Measurements from ENCODE around the gene NAPSA. TPM values are rescaled to one million over a fixed set of nuclear protein-coding genes. Genes with fewer than 3 reads are reported as not detected.

Gene NAPSA
- total RNA-seq, 4 donors from 2014 or later, result 1.6 to 5.0 (median 3.1) TPM

DNA sequence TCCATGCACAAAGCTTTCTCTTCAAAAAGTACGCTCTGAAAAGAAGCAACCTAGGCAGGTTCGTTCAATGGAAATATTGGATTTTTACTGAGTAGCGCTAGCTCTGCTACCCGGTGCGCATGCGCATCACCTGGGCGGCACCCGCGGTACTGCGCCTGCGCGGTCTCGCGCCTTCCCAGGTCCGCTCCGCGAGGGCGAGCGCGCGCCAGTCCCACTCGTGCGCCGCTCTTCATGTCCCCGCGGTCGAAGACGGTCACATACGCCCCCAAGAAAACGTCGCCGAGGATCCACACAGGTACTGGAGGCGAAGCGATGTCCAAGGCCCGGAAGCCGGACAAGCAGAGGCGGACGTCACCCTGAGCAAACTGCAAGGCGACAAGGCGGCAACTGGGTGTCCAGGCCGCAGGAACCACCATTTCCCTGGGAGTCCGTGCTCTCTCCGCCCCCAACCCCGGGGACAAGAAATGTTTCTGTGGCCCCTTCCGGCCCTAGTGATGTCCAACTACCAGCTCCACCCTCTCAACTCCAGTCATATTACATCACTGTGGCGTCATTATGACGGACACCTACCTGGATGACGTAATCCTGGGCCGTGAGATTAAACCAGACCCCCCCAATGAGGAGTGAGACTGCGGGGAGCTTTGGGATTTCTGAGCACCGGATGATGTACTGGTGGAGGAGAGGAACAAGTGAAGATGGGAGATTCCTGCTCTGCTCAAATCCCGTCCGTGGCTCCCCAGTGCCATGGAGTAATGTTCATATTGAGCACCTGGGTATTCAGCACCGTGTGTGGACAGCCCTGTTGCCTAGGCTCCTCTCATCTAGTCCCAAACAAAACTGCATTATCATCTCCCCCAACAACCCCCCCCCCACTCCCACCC, 31.5 kb downstream of the NAPSA start:
- peak; percentile 84 for DNase-seq
- Histone ChIP-seq H3K36me3 (no peaks in the 10 kb centered on the region), H3K27me3 (peaks cover 44% of the 10 kb centered on the region), H3K4me1 (peaks cover 0 to 43% (median 35%) of the 10 kb centered on the region in 4 donors), H3K9me3 (no peaks in the 10 kb centered on the region), H3K4me3 (peak overlapping the region in 3 of 4 donors; percentile 9 to 45 (median 37)), H3K27ac (peak overlapping the region; percentile 36 to 60 (median 48))
- intact Hi-C loops (cut with DNase I; ENCODE audit: low total_unique reads) (no loop called here), in situ Hi-C loops (cut with MboI; ENCODE audit: low pct_ligation_motif_present in 1 of 4, low pct_unique_long_range_greater_than_20kb in 1 of 4, low sequenced_read_pairs in 3 of 4) (no loop called here)
- TF ChIP-seq EP300 (IDR thresholded peaks at IDR 0.05; ENCODE audit: low read depth), result no peak
- TF ChIP-seq POLR2A (IDR thresholded peaks at IDR 0.05), result peak; percentile 63
- peak; percentile 21 to 84 (median 71) for TF ChIP-seq POLR2AphosphoS5 (IDR thresholded peaks at IDR 0.05)
- TF ChIP-seq, protein P1, sequence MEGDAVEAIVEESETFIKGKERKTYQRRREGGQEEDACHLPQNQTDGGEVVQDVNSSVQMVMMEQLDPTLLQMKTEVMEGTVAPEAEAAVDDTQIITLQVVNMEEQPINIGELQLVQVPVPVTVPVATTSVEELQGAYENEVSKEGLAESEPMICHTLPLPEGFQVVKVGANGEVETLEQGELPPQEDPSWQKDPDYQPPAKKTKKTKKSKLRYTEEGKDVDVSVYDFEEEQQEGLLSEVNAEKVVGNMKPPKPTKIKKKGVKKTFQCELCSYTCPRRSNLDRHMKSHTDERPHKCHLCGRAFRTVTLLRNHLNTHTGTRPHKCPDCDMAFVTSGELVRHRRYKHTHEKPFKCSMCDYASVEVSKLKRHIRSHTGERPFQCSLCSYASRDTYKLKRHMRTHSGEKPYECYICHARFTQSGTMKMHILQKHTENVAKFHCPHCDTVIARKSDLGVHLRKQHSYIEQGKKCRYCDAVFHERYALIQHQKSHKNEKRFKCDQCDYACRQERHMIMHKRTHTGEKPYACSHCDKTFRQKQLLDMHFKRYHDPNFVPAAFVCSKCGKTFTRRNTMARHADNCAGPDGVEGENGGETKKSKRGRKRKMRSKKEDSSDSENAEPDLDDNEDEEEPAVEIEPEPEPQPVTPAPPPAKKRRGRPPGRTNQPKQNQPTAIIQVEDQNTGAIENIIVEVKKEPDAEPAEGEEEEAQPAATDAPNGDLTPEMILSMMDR (IDR thresholded peaks at IDR 0.05), result peak in 1 of 5 experiments; percentile 27
- WGBS, 2 donors (ENCODE audit: low coverage in 1 of 2), result 15% methylated on average over 49 of the region's 54 CpGs; no CpG with 5 or more reads in 1 of the 2 donors

DNA sequence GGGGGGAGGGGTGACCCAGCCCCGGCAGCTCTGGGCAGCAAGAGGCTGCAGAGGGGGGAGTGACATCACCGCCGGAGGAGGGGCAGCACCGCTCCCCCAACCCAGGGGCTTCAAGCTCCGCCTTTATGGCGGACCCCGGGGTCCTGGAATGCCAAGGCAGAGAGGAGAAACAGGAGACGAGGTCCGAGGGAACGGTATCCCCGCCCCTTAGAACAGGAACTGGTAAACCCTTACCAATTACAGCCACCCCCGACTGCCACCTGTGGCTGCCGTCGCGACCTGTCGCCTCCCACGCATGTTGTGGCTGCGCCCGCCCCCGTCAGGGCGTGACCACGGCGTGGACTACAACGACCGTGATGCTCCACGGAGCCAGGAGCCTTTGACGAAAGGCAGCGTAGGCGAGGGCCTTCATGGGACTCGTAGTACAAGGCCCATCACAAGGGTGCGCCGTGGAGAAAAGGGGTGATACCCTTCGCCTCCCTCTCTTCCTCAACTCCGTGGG, 32.2 kb downstream of the NAPSA start:
- no peaks in the 10 kb centered on the region for H3K9me3 ChIP-seq
- H3K27me3 ChIP-seq, result peaks cover 47% of the 10 kb centered on the region
- 3% methylated on average over 34 of the region's 34 CpGs; no CpG with 5 or more reads in 1 of the 2 donors for WGBS, 2 donors (ENCODE audit: low coverage in 1 of 2)
- no peaks in the 10 kb centered on the region for H3K36me3 ChIP-seq
- DNase-seq, result peak; percentile 88
- H3K27ac ChIP-seq, result peak overlapping the region; percentile 48 to 60 (median 54)
- in situ Hi-C loops (cut with MboI; ENCODE audit: low pct_ligation_motif_present in 1 of 4, low pct_unique_long_range_greater_than_20kb in 1 of 4, low sequenced_read_pairs in 3 of 4) (no loop called here), intact Hi-C loops (cut with DNase I; ENCODE audit: low total_unique reads) (no loop called here)
- peaks cover 0 to 46% (median 38%) of the 10 kb centered on the region in 4 donors for H3K4me1 ChIP-seq
- peak overlapping the region in 3 of 4 donors; percentile 9 to 45 (median 37) for H3K4me3 ChIP-seq
- TF ChIP-seq POLR2A (IDR thresholded peaks at IDR 0.05), result no peak
- TF ChIP-seq POLR2AphosphoS5 (IDR thresholded peaks at IDR 0.05), result no peak
- TF ChIP-seq, protein P1 (IDR thresholded peaks at IDR 0.05), result no peak
- no peak for TF ChIP-seq EP300 (IDR thresholded peaks at IDR 0.05; ENCODE audit: low read depth)

DNA sequence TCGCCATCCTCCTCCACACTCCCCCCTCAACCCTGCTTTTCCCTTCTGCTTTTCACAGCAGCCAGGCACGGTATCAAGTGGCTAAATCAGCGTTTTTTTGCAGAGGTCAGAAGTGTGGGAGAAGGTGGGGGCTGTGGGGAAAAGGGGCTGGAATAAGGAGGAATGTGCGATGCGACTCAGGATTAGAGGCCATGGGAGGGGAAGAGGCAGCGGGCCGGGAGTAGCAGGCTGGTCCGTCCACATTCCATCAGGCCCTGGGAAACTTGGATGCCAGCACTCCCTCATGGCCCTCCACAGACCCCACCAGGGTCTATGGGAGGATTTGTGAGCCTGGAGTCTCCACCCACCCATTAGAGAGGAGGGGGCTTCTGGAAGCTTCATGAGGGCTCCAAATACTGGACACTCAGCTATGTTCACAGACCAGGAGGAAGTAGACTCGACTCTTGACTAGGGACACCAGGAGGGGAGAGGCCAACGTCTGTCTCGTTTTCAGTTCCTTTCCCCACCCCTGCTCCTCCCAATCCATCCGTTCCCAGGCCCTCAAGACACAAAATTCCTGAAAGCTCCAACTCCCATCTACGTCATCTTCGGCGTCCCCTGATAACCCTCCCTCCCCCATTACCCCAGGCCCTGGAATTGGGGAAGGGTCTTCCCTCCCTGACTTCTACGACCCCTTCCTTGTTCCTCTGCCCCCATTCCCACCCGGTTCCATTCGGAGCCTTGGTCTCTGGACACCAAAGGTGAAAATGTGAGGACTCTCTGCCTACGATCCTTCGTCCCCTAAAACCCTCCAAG, 33.0 kb downstream of the NAPSA start:
- DNase-seq, result no peak
- intact Hi-C loops (cut with DNase I; ENCODE audit: low total_unique reads), result no loop called here
- Histone ChIP-seq H3K27ac (peak overlapping the region; percentile 23 to 55 (median 50)), H3K27me3 (peaks cover 54% of the 10 kb centered on the region), H3K9me3 (no peaks in the 10 kb centered on the region), H3K36me3 (no peaks in the 10 kb centered on the region), H3K4me3 (peak overlapping the region in 1 of 4 donors; percentile 45), H3K4me1 (peaks cover 0 to 46% (median 39%) of the 10 kb centered on the region in 4 donors)
- WGBS, 2 donors (ENCODE audit: low coverage in 1 of 2), result 2 to 8% methylated on average over 7 to 20 of the region's 20 CpGs
- in situ Hi-C loops (cut with MboI; ENCODE audit: low pct_ligation_motif_present in 1 of 4, low pct_unique_long_range_greater_than_20kb in 1 of 4, low sequenced_read_pairs in 3 of 4), result no loop called here
- TF ChIP-seq POLR2AphosphoS5 (IDR thresholded peaks at IDR 0.05), result no peak
- TF ChIP-seq POLR2A (IDR thresholded peaks at IDR 0.05), result no peak
- TF ChIP-seq, protein P1 (IDR thresholded peaks at IDR 0.05), result no peak
- no peak for TF ChIP-seq EP300 (IDR thresholded peaks at IDR 0.05; ENCODE audit: low read depth)

DNA sequence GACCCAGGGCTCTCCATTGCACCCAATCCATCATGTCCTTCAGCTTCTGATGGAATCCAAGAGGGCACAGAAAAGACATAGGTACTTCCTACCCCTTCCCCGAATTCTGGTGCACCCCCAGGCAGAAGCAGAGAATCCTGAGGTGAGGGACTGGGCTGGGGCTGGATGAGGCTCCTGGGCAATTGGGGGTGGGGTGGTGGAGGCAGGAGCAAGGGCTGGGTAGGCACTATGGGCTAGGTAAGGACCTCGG, 33.5 kb downstream of the NAPSA start:
- intact Hi-C loops (cut with DNase I; ENCODE audit: low total_unique reads), result no loop called here

More for the DNA sequence above, 33.5 kb downstream of the NAPSA start:
- no peak for TF ChIP-seq POLR2AphosphoS5 (IDR thresholded peaks at IDR 0.05)
- TF ChIP-seq POLR2A (IDR thresholded peaks at IDR 0.05), result no peak
- TF ChIP-seq, protein P1 (IDR thresholded peaks at IDR 0.05), result no peak
- no peak for TF ChIP-seq EP300 (IDR thresholded peaks at IDR 0.05; ENCODE audit: low read depth)
- peaks cover 60% of the 10 kb centered on the region for H3K27me3 ChIP-seq
- H3K36me3 ChIP-seq, result no peaks in the 10 kb centered on the region
- H3K4me3 ChIP-seq, result no peak overlapping the region
- H3K4me1 ChIP-seq, result peaks cover 0 to 47% (median 39%) of the 10 kb centered on the region in 4 donors
- in situ Hi-C loops (cut with MboI; ENCODE audit: low pct_ligation_motif_present in 1 of 4, low pct_unique_long_range_greater_than_20kb in 1 of 4, low sequenced_read_pairs in 3 of 4), result no loop called here
- no peaks in the 10 kb centered on the region for H3K9me3 ChIP-seq
- WGBS, 2 donors (ENCODE audit: low coverage in 1 of 2), result 0 to 33% methylated on average over 1 to 2 of the region's 2 CpGs
- peak overlapping the region in 1 of 4 donors; percentile 2 for H3K27ac ChIP-seq
- no peak for DNase-seq

All from transverse colon (tissue), 4 donors.